Lung (tissue), 12 donors: ENCODE results near the gene HRG. TPM values are rescaled to one million over a fixed set of nuclear protein-coding genes. Genes with fewer than 3 reads are reported as not detected.

Source experiments
- ATAC-seq: fragments of 200-7000 bp; cut with Tn5 transposase; one replicate; pipeline ENCODE4 v1.9.1; 2020; ENCODE audit warnings: moderate number of reproducible peaks; ENCODE audit not compliant: insufficient read depth, low FRiP score
- DNase-seq, 3 donors: peaks; one replicate each; pipeline ENCODE4 v3.0.0-alpha.2; 2013 to 2017
- H3K27ac ChIP-seq, 2 donors: one replicate each; pipeline ENCODE4 v1.5.1; 2013; ENCODE audit warnings: mild to moderate bottlenecking in 2 of 2, moderate library complexity in 2 of 2, control low read depth in 1 of 2, inconsistent platforms in 1 of 2, low read depth in 1 of 2, low read length in 1 of 2
- H3K27me3 ChIP-seq, 3 donors: one replicate each; pipeline ENCODE4 v1.5.1; 2013; ENCODE audit warnings: low read length in 2 of 3; ENCODE audit not compliant: control insufficient read depth in 3 of 3, insufficient read depth in 3 of 3
- H3K36me3 ChIP-seq, 4 donors: one replicate each; pipeline ENCODE4 v1.5.1; 2013; ENCODE audit warnings: low read length in 4 of 4, mild to moderate bottlenecking in 1 of 4, moderate library complexity in 1 of 4; ENCODE audit not compliant: control insufficient read depth in 4 of 4, insufficient read depth in 4 of 4
- H3K4me1 ChIP-seq, 5 donors: one replicate each; pipeline ENCODE4 v1.5.1; 2013; ENCODE audit warnings: low read length in 5 of 5, mild to moderate bottlenecking in 2 of 5, moderate library complexity in 1 of 5; ENCODE audit not compliant: control insufficient read depth in 5 of 5, insufficient read depth in 5 of 5
- H3K4me3 ChIP-seq: one replicate; pipeline ENCODE4 v1.5.1; 2013; ENCODE audit warnings: mild to moderate bottlenecking, control low read depth, moderate library complexity
- H3K9ac ChIP-seq, 2 donors: one replicate each; pipeline ENCODE4 v1.5.1; 2013; ENCODE audit warnings: low read length in 2 of 2, control low read depth in 1 of 2; ENCODE audit not compliant: insufficient read depth in 1 of 2
- H3K9me3 ChIP-seq, 4 donors: one replicate each; pipeline ENCODE4 v1.5.1; 2013; ENCODE audit warnings: low read length in 3 of 4, mild to moderate bottlenecking in 1 of 4, moderate library complexity in 1 of 4; ENCODE audit not compliant: control insufficient read depth in 4 of 4, insufficient read depth in 3 of 4
- CTCF ChIP-seq: IDR thresholded peaks from 2 replicates; pipeline ENCODE4 v1.5.1; 2012; ENCODE audit warnings: mild to moderate bottlenecking; ENCODE audit errors: control extremely low read depth, extremely low read depth
- WGBS, 2 donors: extraction: QIAGEN DNeasy Blood & Tissue Kit; methylation state at CpG; one replicate each; pipeline ENCODE4 v1.1.7; 2013; 5-methylcytosine and 5-hydroxymethylcytosine counted together
- polyA plus RNA-seq, 2 donors: library from polyadenylated mRNA; stranded (reverse); fragments of 200-250 nt; gene quantifications; one replicate each; pipeline ENCODE4 v1.2.1, GENCODE V29; 2013
- total RNA-seq, 2 donors: library from RNA; depleted of rRNA in 1 of 2; stranded (reverse); fragments of >200 nt in 1 of 2; gene quantifications; one replicate each; pipeline ENCODE4 v1.2.1, GENCODE V29; 2014 to 2021
- donor health status: control.
- donor health status: control.
- donor health status: Bipolar disorder and iron deficiency.
- donor health status: healthy.
- donor health status: DM: yes; HTN: yes; CAD: no.

The HRG gene
- total and polyA plus RNA-seq, 4 donors, result 0.15 TPM; not detected in 3

- Histone ChIP-seq H3K27me3 (no peaks in the 10 kb centered on the region), H3K4me1 (no peaks in the 10 kb centered on the region), H3K27ac (no peak overlapping the region), H3K9ac (no peak overlapping the region), H3K36me3 (no peaks in the 10 kb centered on the region), H3K9me3 (peaks cover 0 to 1% (median 0%) of the 10 kb centered on the region in 4 donors), H3K4me3 (no peak overlapping the region)
- peak in 1 of 3 donors; percentile 12 for DNase-seq
- no peak for ATAC-seq
- TF ChIP-seq CTCF, result no peak
- 69 to 88% methylated on average over 8 of the region's 8 CpGs for WGBS, 2 donors
Measured at GRCh38 chr3:186618318-186618938, 47.4 kb upstream of the HRG start.

GRCh38 chr3:186619787-186620212 lies 46.0 kb upstream of the HRG start:
- Histone ChIP-seq H3K9me3 (peaks cover 0 to 1% (median 0%) of the 10 kb centered on the region in 4 donors), H3K27ac (no peak overlapping the region), H3K9ac (no peak overlapping the region), H3K36me3 (no peaks in the 10 kb centered on the region), H3K4me3 (no peak overlapping the region), H3K4me1 (no peaks in the 10 kb centered on the region), H3K27me3 (no peaks in the 10 kb centered on the region)
- WGBS, 2 donors, result 92 to 94% methylated on average over 5 of the region's 5 CpGs
- ATAC-seq, result no peak
- DNase-seq, result no peak
- TF ChIP-seq CTCF, result no peak

- H3K27me3 ChIP-seq, result no peaks in the 10 kb centered on the region
- DNase-seq (no peak), ATAC-seq (no peak)
- H3K27ac ChIP-seq, result no peak overlapping the region
- no peaks in the 10 kb centered on the region for H3K36me3 ChIP-seq
- H3K9me3 ChIP-seq, result peaks cover 0 to 1% (median 0%) of the 10 kb centered on the region in 4 donors
- no peak overlapping the region for H3K4me3 ChIP-seq
- H3K4me1 ChIP-seq, result no peaks in the 10 kb centered on the region
- WGBS, 2 donors, result 89 to 90% methylated on average over 17 of the region's 17 CpGs
- no peak overlapping the region for H3K9ac ChIP-seq
- no peak for TF ChIP-seq CTCF
Measured at GRCh38 chr3:186620213-186621092, 45.4 kb upstream of the HRG start.
